Measurements from ENCODE around the gene LRRC37B. TPM values are rescaled to one million over a fixed set of nuclear protein-coding genes. Genes with fewer than 3 reads are reported as not detected.
A peak's percentile ranks its signal among the peaks of the same experiment; 100 is the strongest.

The LRRC37B gene
- total RNA-seq, 1 experiment from 2014 or later: 19.1 TPM

- no peak for DNase-seq
Measured at GRCh38 chr17:32100971-32101631, 93.9 kb downstream of the LRRC37B start.

More at GRCh38 chr17:32100971-32101631, 93.9 kb downstream of the LRRC37B start:
- no peak overlapping the region for H2BK15ac ChIP-seq (ENCODE audit: low read depth, low read length)
- no peak overlapping the region; the same call in 1 of the 2 replicates for H3K14ac ChIP-seq (ENCODE audit: insufficient read depth, low read length)
- H2BK20ac ChIP-seq (ENCODE audit: low read depth, low read length, poor library complexity, severe bottlenecking): no peak overlapping the region
- no peak overlapping the region for H2AFZ ChIP-seq (ENCODE audit: low read length)
- no peak overlapping the region for H3T11ph ChIP-seq (ENCODE audit: low read length)
- peaks cover 27 to 31% of the 10 kb centered on the region in 2 experiments for H3K4me1 Mint-ChIP-seq
- no peak overlapping the region for H2BK5ac ChIP-seq (ENCODE audit: insufficient read length, low read length)
- peak overlapping the region in 2 of 3 experiments; percentile 45 to 72; a peak in 5 of 7 replicates for H3K27ac Mint-ChIP-seq
- no peak overlapping the region for H3K4ac ChIP-seq (ENCODE audit: low read depth, low read length)
- no peaks in the 10 kb centered on the region for H4K20me1 ChIP-seq (ENCODE audit: control insufficient read depth, insufficient read depth, insufficient read length)
- no peak overlapping the region for H3K27ac ChIP-seq (ENCODE audit: insufficient read length, low read depth, low read length)
- no peak overlapping the region for H2BK120ac ChIP-seq (ENCODE audit: low read depth, low read length, poor library complexity, severe bottlenecking)
- no peak for TF ChIP-seq CTCF (conservative IDR thresholded peaks at IDR 0.05)
- H3K9me3 Mint-ChIP-seq: no peaks in the 10 kb centered on the region
- H3K56ac ChIP-seq (ENCODE audit: insufficient read length, low read depth, low read length): no peak overlapping the region
- H3K9me3 ChIP-seq (ENCODE audit: control insufficient read depth, low read depth, low read length): no peaks in the 10 kb centered on the region
- no peak overlapping the region for H2BK12ac ChIP-seq (ENCODE audit: insufficient read length, low read depth, low read length)
- WGBS (ENCODE audit: extremely low coverage, insufficient read length, low lambda C conversion rate): no CpG with 5 or more reads among the region's 8 CpGs
- H3K4me1 ChIP-seq (ENCODE audit: insufficient read depth, low read length): peaks cover 9% of the 10 kb centered on the region; the same call in 1 of the 2 replicates
- H4K91ac ChIP-seq (ENCODE audit: insufficient read length, low read depth, low read length): no peak overlapping the region
- no peaks in the 10 kb centered on the region; the same call in 1 of the 2 replicates for H3K27me3 Mint-ChIP-seq (ENCODE audit: low read depth)
- no peak overlapping the region for H4K5ac ChIP-seq (ENCODE audit: insufficient read length, low read depth, low read length)
- H3K27me3 ChIP-seq (ENCODE audit: insufficient read depth, low read length): no peaks in the 10 kb centered on the region
- no peak overlapping the region for H3K4me2 ChIP-seq (ENCODE audit: insufficient read depth, insufficient read length, low read length)
- H3K4me3 Mint-ChIP-seq: no peak overlapping the region
- no peaks in the 10 kb centered on the region for H3K79me1 ChIP-seq (ENCODE audit: insufficient read depth, low read depth, low read length, poor library complexity, severe bottlenecking)
- no peak overlapping the region for H2AK5ac ChIP-seq (ENCODE audit: insufficient read length, low read length)
- H3K18ac ChIP-seq (ENCODE audit: insufficient read length, low read depth, low read length): no peak overlapping the region
- no peaks in the 10 kb centered on the region for H3K79me2 ChIP-seq (ENCODE audit: insufficient read depth, low read length)
- peaks cover 0 to 5% (median 5%) of the 10 kb centered on the region in 3 experiments; a peak in 1 of 7 replicates for H3K36me3 Mint-ChIP-seq (ENCODE audit: insufficient read depth in 1 of 3, low read depth in 3 of 3)
- no peak overlapping the region for H3K23ac ChIP-seq (ENCODE audit: insufficient read length, low read depth, low read length)
- no peaks in the 10 kb centered on the region for H3K23me2 ChIP-seq (ENCODE audit: insufficient read length, low read depth, low read length, poor library complexity, severe bottlenecking)
- no peak overlapping the region for H4K8ac ChIP-seq (replicated peaks; ENCODE audit: insufficient read length, low read depth, low read length)
- H3K9ac ChIP-seq (ENCODE audit: extremely low read depth, insufficient read length, low read length): no peak overlapping the region

All from H9 (cell line).